ENCODE measurements around the gene LBHD1. TPM values are rescaled to one million over a fixed set of nuclear protein-coding genes. Genes with fewer than 3 reads are reported as not detected.

The LBHD1 gene
- total and polyA plus RNA-seq, 2 of the 4 experiments (the other 2 are of a cell fraction) = 1.6 to 4.0 TPM

- no peak overlapping the region for H3K23ac ChIP-seq (ENCODE audit: low read depth, low read length)
- H2BK15ac ChIP-seq (ENCODE audit: low read depth, low read length) = no peak overlapping the region
- H3K4ac ChIP-seq (ENCODE audit: low read depth, low read length) = no peak overlapping the region
- no peak overlapping the region for H2BK20ac ChIP-seq (ENCODE audit: low read depth, low read length)
- H2AK5ac ChIP-seq (ENCODE audit: low read depth, low read length) = no peak overlapping the region
- H3K79me1 ChIP-seq (ENCODE audit: low read depth in 1 of 2, low read length in 2 of 2) = peaks cover 28 to 61% of the 10 kb centered on the region in 2 experiments
- H4K91ac ChIP-seq (ENCODE audit: insufficient read depth, low read depth, low read length) = no peak overlapping the region
- no peak overlapping the region for H3K4me3 ChIP-seq (ENCODE audit: insufficient read depth, low read depth, low read length)
- no peak overlapping the region for H3K9ac ChIP-seq (ENCODE audit: low read depth, low read length)
- no peak overlapping the region for H2BK5ac ChIP-seq (ENCODE audit: low read depth, low read length, poor library complexity, severe bottlenecking)
- no TSS peak for BruUV-seq (replicated peaks)
- peaks cover 69% of the 10 kb centered on the region for H3K36me3 ChIP-seq (ENCODE audit: control insufficient read depth, insufficient read depth, low read length)
- DNase-seq (no peak), ATAC-seq (ENCODE audit: low read depth) (no peak)
- H2AK9ac ChIP-seq (replicated peaks; ENCODE audit: low read depth, low read length, poor library complexity) = no peak overlapping the region
- no peak overlapping the region for H2BK120ac ChIP-seq (ENCODE audit: low read depth, low read length)
- no peak overlapping the region for H3K4me2 ChIP-seq (ENCODE audit: low read depth, low read length)
- H4K5ac ChIP-seq (ENCODE audit: low read depth, low read length) = no peak overlapping the region
- H3K9me3 ChIP-seq (ENCODE audit: control insufficient read depth, insufficient read depth, low read length) = no peaks in the 10 kb centered on the region
- in situ Hi-C loops (cut with MboI; ENCODE audit: low sequenced_read_pairs) = no loop called here
- no peak overlapping the region for H3K56ac ChIP-seq (ENCODE audit: extremely low read depth, insufficient read depth, low read length)
- H3K27me3 ChIP-seq (ENCODE audit: control insufficient read depth, insufficient read depth, low read length) = no peaks in the 10 kb centered on the region
- H3K27ac ChIP-seq (ENCODE audit: insufficient read depth, low read length) = no peak overlapping the region
- dilution Hi-C loops (cut with HindIII; ENCODE audit: low sequenced_read_pairs, unreplicated experiment) = no loop called here
- no peak overlapping the region for H2AFZ ChIP-seq (replicated peaks; ENCODE audit: low read length, poor library complexity)
- H3K9me1 ChIP-seq (ENCODE audit: insufficient read depth, low read length) = 0 out of 2 replicates have a peak, but pooled peaks cover 3% of the 10 kb centered on the region
- 99% methylated on average over 8 of the region's 24 CpGs; no CpG with 5 or more reads in 1 of the 2 experiments for WGBS, 2 experiments (ENCODE audit: extremely low coverage in 2 of 2, insufficient read length in 1 of 2)
- no peak overlapping the region for H3K18ac ChIP-seq (ENCODE audit: low read depth, low read length)
- H3K14ac ChIP-seq (replicated peaks; ENCODE audit: low read depth, low read length) = no peak overlapping the region
- ChIA-PET CTCF (interaction anchor here (0.6 kb wide), 1 partner anchor 90 kb away, joined by 3 read pairs; the partner anchor contains the start of gene NXF1), POLR2A (ENCODE audit: unreplicated experiment) (no interaction called here)
- TF ChIP-seq MAZ (IDR thresholded peaks at IDR 0.05; ENCODE audit: borderline replicate concordance, low read depth, low read length) = no peak
- H4K20me1 ChIP-seq (ENCODE audit: insufficient read depth, low read length) = no peaks in the 10 kb centered on the region
- intact Hi-C loops (cut with micrococcal nuclease) = no loop called here
- peaks cover 4% of the 10 kb centered on the region; the same call in 1 of the 2 replicates for H3K4me1 ChIP-seq (ENCODE audit: control insufficient read depth, insufficient read depth, low read length)
- no peak overlapping the region for H4K8ac ChIP-seq (ENCODE audit: low read depth in 2 of 2, low read length in 2 of 2)
Measured at GRCh38 chr11:62715150-62716130, 43.4 kb upstream of the LBHD1 start.
